ENCODE measurements around the gene ERVFRD-1.

DNA sequence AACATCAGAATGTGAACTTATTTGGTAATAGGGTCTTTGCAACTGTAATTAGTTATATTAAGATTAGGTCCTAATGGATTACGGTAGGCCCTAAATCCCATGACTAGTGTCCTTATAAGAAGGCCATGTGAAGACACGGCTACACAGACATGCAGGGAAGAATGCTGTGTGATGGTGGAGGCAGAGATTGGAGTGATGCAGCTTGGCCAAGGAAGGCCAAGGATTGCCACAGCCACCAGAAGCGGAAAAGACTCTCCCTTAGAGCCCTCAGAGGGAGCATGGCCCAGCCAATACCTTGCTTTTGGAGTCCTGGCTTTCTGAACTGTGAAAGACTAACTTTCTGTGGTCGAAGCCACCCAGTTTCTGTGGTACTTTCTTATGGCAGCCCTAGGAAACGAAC is 27.6 kb downstream of the ERVFRD-1 start:
- TF ChIP-seq, protein P1, sequence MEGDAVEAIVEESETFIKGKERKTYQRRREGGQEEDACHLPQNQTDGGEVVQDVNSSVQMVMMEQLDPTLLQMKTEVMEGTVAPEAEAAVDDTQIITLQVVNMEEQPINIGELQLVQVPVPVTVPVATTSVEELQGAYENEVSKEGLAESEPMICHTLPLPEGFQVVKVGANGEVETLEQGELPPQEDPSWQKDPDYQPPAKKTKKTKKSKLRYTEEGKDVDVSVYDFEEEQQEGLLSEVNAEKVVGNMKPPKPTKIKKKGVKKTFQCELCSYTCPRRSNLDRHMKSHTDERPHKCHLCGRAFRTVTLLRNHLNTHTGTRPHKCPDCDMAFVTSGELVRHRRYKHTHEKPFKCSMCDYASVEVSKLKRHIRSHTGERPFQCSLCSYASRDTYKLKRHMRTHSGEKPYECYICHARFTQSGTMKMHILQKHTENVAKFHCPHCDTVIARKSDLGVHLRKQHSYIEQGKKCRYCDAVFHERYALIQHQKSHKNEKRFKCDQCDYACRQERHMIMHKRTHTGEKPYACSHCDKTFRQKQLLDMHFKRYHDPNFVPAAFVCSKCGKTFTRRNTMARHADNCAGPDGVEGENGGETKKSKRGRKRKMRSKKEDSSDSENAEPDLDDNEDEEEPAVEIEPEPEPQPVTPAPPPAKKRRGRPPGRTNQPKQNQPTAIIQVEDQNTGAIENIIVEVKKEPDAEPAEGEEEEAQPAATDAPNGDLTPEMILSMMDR (IDR thresholded peaks at IDR 0.05), result no peak
- TF ChIP-seq POLR2A (IDR thresholded peaks at IDR 0.05), result no peak
